NCI-H1105 treated with DMSO at 0.1 percent for 48 hours (cell line): ENCODE data around the gene TMEM41B.
"Not testable (repeated sequence)": the region's sequence is repeated elsewhere in the genome, so short reads cannot be mapped to it uniquely, and the experiment has no call there.

Source experiments
- DNase-seq: peaks from one replicate; lab custom pipeline; 2025; lab: John Stamatoyannopoulos, UW

TMEM41B gene

GRCh38 chr11:9259981-9260837 lies 54.2 kb downstream of the TMEM41B start:
- DNase-seq: no peak

GRCh38 chr11:9258279-9258678 lies 56.1 kb downstream of the TMEM41B start:
- not testable (repeated sequence) for DNase-seq

GRCh38 chr11:9254416-9254815 lies 60.0 kb downstream of the TMEM41B start:
- DNase-seq: no peak

- no peak for DNase-seq
These were observed 61.3 kb downstream of the TMEM41B start for GRCh38 chr11:9253086-9253485.

- DNase-seq: no peak
These were observed 63.1 kb downstream of the TMEM41B start for GRCh38 chr11:9251311-9251710.

GRCh38 chr11:9250139-9250582 lies 64.2 kb downstream of the TMEM41B start:
- DNase-seq: no peak

GRCh38 chr11:9249252-9249651 lies 65.1 kb downstream of the TMEM41B start:
- no peak for DNase-seq

GRCh38 chr11:9247863-9248262 lies 66.5 kb downstream of the TMEM41B start:
- no peak for DNase-seq

GRCh38 chr11:9236242-9236641 lies 78.2 kb downstream of the TMEM41B start:
- DNase-seq: not testable (repeated sequence)

GRCh38 chr11:9232482-9232881 lies 81.9 kb downstream of the TMEM41B start:
- no peak for DNase-seq

- DNase-seq: no peak
These were observed 82.6 kb downstream of the TMEM41B start for GRCh38 chr11:9231848-9232177.
